Skeletal muscle cell (primary cell): ENCODE measurements around the gene NIPAL3.
"Not testable (repeated sequence)": the region's sequence is repeated elsewhere in the genome, so short reads cannot be mapped to it uniquely, and the experiment has no call there.

ENCODE experiments used
- DNase-seq: peaks from one replicate; pipeline ENCODE4 v3.0.0-alpha.2; 2010; ENCODE audit warnings: low read depth
- H3K4me3 ChIP-seq: 2 replicates; pipeline ENCODE4 v1.5.1; 2011; ENCODE audit warnings: low read depth, mild to moderate bottlenecking, control low read depth, low read length, moderate library complexity

NIPAL3 gene

DNA sequence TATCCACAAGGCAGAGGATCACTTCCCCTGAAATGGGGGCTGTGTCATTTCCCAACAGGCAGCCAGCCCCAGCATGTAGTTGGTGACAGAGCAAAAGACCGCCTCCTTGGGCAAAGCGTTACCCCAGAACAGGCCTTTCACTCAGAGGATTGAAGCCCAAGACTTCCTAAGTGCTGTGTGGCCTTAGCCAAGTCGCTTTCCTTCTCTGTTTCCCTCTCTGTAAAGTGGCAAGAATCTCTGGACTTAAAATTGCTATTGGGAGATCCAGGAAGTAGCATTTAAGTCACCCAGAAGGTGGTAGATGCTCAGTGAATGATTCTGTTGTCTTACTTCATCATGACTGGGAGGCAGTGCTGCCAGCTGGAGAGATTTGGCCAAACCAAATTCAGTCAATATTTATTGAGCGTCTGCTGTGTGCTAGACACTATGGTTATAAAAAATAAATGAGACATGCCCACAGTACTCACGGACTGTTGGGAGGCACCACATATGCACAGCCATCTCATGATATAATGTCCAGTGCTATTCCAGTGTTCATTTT, 35.3 kb downstream of the NIPAL3 start:
- DNase-seq, result no peak
- no peak overlapping the region for H3K4me3 ChIP-seq

DNA sequence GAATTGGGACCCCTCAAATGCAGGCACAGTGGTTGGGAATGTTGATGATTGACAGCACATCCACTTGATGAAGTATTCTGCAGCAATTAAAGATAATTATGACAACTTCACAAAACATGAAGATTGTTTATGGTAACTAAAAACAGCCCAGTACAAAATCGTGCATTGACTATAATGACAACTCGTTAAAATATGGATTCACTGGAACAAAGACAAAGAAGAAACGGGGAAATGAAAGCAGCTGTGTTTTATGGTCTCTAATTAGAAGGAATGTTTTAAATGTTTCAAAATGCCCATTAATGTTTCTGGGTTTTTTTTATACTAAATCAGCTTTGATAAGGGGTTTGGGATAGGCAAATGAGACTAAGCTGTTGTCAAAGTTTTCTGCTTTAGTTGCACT, 36.1 kb downstream of the NIPAL3 start:
- no peak overlapping the region for H3K4me3 ChIP-seq
- no peak for DNase-seq

DNA sequence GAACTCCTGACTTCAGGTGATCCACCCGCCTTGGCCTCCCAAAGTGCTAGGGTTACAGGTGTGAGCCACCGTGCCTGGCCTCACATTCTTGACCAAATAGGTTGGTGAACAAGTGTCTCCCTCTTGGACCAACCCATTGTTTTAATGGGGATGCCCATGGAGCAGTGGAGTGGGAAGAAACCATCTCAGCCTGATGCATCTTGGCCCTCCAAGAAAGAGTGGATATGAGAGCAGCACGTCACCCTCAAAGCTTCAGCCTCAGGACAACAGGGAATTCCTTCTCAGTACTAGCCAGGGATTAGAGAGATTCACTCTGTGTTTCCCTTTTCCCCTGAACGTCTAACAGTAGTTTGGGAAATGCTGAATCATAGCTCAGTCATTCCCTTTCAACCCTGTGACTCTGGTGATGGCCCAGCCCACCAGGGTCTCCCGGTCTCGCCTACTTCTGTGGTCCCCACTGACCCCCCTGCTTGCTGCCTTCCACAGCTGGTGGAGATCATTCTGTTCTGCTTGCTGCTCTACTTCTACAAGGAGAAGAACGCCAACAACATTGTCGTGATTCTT, 37.4 kb downstream of the NIPAL3 start:
- H3K4me3 ChIP-seq, result no peak overlapping the region
- no peak for DNase-seq

DNA sequence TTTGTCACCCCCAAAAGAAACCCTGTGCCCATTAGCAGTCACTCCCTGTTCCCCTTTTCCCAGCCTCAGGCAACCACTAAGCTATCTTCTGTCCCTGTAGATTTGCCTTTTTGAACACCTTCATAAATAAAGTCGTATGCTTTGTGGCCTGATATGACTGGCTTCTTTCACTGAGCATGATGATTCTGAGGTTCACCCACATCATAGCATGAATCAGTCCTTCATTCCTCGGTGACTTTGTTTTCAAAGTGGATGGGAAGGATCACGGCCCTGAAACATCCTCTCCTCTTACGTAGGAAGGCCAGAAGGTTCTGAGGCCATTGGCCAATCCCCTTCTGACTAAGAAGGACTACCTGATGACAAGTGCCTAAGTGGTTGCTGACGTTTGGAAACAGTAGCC, 39.1 kb downstream of the NIPAL3 start:
- DNase-seq, result no peak
- H3K4me3 ChIP-seq, result no peak overlapping the region

DNA sequence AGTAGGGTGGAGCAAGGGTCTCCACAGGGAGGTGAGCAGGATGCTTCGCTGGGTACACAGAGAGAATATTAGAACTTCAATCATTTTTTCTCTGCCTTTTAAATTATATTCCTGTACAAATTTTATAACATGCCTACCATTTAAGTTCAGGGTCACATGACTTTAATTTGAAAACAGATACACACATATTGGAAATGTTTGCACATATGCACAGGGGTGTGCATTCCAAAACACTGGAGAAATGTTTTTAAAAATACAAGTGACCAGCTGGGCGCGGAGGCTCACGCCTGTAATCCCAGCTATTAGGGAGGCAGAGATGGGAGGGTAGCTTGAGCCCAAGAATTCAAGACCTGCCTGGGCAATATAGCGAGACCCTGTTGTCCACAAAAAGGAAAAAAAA, 39.7 kb downstream of the NIPAL3 start:
- DNase-seq, result no peak
- no peak overlapping the region for H3K4me3 ChIP-seq

DNA sequence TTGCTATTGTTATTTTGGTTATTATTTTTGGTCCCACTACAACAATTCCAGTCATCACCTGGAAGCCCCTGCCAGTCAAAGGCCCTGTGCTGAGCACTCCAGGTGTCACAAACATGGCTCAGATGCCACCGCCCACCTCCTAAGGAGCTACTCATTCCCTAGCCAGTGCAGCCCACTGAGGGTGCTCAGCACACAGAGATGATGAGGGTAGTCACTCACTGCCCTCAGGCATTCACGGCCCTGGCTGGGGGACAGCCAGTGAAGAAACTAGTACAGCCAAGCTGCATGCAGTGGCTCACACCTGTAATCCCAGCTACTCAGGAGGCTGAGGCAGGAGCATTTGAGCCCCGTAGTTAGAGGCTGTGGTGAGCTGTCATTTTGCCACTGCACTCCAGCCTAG, 42.3 kb downstream of the NIPAL3 start:
- no peak overlapping the region for H3K4me3 ChIP-seq
- no peak for DNase-seq

DNA sequence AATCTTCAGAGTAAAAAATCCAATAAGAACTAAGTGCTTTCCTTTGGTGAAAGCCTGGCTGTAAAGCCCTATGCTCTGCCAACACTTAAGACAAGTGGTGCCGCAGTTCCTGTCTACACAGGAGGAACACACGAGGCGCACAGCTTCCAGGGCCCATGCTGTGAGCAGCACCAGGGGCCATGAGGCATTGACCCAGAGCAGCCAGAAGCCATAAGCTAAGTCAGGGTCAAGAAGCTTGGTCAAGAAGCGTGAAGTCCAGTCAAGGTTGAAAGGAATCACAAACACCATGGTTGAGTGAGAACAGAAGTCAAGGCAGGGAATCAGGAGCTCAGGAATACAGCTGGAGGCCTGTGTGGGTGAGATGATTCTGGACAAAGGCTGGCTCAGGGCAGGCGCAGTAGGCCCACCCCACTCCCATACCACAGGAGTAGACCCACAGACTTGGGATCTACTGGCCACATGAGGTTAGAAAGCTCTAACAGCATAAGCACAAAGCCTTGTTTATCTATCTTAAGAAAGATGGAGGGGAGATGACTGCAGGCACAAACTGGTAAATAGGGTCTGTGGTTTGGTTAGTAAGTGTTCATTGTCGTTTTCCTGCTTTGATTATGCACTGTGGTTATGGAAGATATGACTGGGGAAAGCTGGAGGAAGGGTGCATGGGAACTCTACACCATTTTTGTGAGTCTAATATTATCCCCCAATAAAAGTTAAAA, 44.1 kb downstream of the NIPAL3 start:
- H3K4me3 ChIP-seq, result no peak overlapping the region
- DNase-seq, result no peak

DNA sequence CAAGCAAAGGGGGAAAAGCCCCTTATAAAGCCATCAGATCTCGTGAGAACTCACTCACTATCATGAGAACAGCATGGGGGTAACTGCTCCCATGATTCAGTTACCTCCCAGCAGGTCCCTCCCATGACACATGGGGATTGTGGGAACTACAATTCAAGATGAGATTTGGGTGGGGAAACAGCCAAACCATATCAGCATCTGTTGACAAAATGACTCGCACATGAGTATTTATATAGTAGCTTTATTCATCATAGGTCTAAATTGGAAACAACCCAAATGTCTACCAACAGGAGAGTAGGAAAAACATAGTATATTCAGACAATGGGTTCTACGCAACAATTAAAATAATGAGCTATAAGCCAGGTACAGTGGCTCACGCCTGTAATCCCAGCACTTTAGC, 46.5 kb downstream of the NIPAL3 start:
- H3K4me3 ChIP-seq, DNase-seq: not testable (repeated sequence)

DNA sequence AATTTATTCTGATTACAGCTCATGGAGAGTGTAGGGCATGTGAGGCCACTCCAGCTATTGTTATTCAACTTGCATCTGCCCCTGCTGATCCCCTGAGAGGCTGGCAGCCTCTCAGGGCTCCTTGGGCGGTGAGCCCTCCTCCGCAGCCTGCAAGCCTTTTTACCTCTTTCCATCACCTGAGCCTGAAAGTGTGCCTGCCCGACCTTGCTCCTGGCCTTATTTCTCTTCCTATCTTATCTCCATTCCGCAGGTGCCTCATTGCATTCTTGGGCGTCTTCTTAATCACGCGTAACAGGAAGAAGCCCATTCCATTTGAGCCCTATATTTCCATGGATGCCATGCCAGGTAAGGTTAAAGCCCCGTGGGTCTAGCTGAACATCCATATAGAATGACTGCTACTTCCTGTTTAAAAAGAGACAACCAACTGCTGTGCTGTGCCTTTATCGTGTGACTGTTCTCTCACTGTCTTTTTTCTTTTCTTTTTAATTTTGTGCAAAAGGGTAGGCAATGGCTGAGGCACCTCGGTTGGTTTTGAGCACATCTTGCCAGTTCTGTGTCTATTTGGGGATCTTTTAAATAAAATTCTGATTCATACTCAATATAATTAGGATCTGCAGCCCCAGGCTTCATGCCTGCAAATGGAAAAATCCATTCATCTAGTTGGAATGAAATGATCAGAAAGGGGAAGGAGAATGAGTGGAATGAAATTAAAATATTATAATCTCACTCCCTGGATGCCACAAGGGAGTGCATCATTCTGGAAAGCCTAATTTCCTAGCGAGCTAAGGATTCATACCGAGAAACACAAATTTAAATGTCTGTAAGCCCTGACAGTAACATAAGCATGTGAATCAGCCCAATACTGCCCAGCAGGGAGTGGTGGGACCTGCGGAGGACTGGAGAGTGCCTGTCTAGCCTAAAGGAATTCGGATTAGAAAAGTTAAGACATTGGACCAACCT, 48.5 kb downstream of the NIPAL3 start:
- no peak overlapping the region for H3K4me3 ChIP-seq
- DNase-seq, result no peak

DNA sequence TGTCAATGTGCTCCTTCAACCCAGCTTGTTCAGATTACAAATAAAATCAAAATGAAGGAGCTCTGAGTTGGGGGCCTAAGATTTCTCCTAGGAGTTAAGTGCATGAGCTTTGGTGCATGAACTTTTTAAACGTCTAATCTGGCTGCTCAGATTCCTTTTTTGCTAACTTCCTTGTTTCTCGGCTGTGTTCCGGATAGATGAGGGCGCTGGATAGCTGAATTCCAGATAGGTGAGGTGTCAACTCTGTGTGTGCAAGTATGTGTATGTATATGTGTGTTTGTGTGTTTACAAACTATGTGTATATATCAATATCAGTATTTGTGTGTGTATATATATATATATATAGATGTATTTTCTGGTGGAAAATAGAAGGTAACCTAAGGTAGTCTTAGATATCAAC, 49.5 kb downstream of the NIPAL3 start:
- no peak overlapping the region for H3K4me3 ChIP-seq
- no peak for DNase-seq

DNA sequence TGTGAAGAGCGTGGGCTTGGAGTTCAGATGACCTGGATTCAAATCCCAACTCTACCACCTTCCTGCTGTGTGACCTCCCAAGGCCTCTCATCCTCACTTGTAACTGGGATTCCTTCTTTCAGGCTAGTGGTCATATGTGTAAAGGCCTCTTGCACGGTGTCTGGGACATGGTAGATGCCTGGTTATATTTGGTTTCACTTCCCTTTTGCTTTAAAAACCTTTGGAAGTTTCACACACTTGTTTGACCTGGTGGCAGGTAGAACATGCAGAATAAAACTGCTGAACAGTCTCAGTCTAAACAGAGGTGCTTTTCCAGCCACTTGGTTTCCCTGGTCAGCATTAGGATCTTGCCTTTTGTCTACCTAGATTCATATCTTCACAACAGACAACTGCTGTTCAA, 50.0 kb downstream of the NIPAL3 start:
- no peak overlapping the region for H3K4me3 ChIP-seq
- no peak for DNase-seq

DNA sequence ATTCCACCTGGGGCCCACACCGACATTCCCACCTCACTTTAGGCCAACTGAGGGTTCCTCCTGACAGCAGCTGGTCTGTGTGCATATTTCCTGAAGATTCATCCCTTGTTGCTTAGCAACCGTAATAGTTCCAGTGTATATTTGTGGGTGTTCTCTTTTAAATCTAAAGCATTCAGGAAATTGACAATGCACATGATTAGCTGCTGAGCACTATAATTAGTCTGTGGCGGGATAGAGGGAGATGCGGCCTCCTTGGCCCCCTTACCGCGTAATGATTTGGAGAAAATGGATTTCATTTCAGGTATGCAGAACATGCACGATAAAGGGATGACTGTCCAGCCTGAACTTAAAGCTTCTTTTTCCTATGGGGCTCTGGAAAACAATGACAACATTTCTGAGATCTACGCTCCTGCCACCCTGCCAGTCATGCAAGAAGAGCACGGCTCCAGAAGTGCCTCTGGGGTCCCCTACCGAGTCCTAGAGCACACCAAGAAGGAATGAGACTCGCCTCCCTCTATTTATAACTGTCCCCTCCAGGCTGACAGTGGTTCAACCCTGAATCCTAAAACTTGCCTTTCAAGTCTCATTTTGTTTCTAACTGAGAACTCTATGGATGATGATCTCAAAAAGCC, 53.2 kb downstream of the NIPAL3 start:
- DNase-seq, result no peak

DNA sequence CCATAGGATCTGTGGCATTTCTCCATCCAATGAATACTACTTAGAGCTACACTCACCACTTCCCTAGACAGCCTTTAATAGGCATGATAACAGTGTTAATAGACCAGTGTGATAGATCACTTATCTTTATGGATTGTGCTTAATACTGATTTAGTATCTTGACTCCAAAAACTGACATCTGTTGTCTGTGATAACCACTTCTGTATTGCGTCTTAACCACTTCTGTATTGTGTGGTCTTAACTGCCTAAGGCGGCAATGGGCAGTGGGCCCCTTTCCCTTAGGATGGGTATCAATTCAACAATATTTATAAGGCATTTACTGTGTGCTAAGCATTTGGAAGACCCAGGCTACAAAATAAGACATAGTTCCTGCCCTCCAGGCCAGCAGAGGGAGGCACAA, 55.0 kb downstream of the NIPAL3 start:
- H3K4me3 ChIP-seq, result no peak overlapping the region
- DNase-seq, result no peak

More for the DNA sequence above, 53.2 kb downstream of the NIPAL3 start:
- no peak overlapping the region for H3K4me3 ChIP-seq

DNA sequence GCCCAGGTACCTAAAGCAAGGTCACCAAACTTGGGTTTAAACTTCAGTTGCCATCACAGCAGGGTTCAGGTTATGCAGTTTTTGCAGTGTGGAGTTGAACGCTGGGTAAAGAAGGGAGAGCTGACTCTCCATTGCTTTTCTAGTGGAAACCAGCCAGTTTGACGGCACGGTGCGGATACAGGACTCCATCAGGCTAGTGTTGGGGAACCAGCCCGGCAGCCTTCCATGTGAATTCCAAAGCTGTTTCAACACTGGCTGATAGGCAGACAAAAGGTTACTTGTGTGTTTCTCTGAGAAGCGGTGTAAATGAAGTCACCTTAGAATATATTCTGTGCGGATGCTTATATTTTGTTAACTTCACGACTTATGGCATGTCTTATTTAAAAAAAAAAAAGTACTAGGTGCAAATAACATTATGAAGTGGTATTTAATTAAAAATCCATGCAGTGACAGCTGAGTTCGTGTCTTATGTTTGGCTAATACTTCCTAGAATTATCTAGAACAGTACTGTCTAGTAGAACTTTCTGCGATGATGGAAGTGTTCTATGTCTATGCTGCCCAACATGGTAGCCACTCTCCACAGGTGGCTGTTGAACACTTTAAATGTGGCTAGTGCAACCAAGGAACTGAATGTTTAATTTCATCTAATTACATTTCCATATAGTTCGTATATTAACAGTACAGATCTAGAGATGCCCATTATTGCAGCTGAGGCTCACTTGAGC, 57.1 kb downstream of the NIPAL3 start:
- DNase-seq, result no peak
- no peak overlapping the region for H3K4me3 ChIP-seq

DNA sequence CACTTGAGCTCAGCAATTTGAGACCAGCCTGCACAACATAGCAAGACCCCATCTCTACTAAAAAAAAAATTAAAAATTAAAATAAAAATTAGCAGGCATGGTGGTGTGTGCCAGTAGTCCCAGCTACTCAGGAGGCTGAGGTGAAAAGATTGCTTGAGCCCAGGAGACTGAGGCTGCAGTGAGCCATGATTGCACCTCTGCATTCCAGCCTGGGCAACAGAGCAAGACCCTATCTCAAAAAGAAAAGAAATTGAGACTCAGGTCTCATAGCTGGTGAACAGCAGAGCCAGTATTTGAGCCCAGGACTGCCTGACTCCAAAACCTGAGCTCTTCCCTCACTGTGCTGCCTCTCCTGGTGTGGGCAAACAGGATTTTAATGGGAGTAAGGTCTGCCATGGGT, 58.6 kb downstream of the NIPAL3 start:
- no peak overlapping the region for H3K4me3 ChIP-seq
- no peak for DNase-seq

DNA sequence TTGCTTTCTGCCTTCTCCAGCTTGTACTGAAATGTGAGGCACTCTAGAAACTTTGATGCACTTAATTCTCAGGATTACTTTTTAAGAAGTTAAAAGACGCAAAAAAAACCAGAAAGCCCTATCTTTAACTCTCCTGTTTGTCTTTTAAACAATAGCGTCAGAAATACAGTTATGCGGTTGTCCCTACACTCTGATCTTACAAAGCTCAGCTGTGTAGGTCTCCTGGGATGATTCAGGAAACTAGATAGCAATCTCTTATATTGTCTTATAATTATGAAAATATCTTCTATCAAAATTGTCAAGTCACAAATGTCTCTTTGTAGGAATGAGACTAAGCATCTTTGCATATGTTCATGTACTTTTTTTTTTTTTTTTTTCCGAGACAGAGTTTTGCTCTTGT, 60.1 kb downstream of the NIPAL3 start:
- no peak overlapping the region for H3K4me3 ChIP-seq
- no peak for DNase-seq

DNA sequence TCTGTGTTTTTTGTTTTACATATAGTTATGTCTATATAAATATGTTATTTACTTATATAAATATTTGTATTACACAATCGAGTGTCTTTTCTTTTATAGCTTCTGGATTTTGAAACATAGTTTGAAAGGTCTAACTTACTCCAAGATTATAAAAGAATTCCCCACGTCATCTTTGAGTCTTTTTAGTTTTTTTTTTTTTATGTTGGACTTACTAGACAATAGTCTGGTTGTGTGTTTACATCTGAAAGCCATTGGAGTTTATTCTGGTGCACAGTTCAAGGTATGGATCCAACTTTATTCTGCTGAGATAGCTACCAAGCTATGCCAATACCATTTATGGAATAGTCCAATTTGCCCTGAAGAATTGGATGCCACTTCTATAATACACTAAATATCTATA, 61.0 kb downstream of the NIPAL3 start:
- DNase-seq, result no peak
- no peak overlapping the region for H3K4me3 ChIP-seq

DNA sequence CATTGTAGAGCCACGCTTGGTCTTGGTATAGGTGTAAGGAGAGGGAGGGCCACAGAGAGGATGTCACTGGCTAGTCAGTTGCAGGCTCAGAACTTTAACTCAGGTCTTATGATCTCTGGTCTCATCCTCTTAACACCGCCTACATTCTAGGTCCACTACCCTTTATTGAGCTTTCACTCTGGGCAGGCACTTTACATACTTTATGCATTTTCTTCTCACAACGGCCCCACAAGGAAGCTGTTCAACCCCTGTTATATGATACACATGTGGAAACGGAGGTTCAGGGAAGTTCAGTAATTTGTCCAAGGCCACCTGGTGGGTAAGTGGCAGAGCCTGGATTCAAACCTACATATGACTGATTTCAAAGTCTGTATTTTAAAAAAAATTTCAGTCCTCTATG, 61.7 kb downstream of the NIPAL3 start:
- no peak for DNase-seq
- no peak overlapping the region for H3K4me3 ChIP-seq

DNA sequence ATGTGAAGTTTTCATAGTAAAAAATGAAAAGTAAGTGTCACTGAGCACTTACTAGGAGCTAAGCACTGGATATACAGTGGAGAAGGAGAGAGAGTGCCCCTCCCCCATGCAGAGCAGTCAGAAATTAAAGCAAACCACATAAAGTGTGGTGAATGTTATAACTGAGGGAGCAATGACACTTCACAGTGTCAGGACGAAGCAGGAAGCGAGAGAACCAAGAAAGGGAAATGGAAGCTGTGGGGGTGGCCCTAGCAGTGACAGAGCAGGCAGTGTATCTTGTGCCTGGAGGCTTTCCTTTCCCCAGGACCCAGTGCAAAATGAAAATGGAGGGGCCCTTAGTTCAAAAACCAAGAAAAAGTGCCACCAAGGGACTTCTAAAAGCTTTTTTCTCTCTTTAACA, 65.5 kb downstream of the NIPAL3 start:
- no peak for DNase-seq
- H3K4me3 ChIP-seq, result no peak overlapping the region
